Measurements from ENCODE around the gene GATAD1.

GRCh38 chr7:92446869-92447344 is 375 bp upstream of the GATAD1 start:
- no peak for TF ChIP-seq CTCF (conservative IDR thresholded peaks at IDR 0.05; ENCODE audit: low read depth, low read length)
- TF ChIP-seq EZH2 (IDR thresholded peaks at IDR 0.05; ENCODE audit: borderline replicate concordance, low read depth, low read length, poor library complexity, severe bottlenecking), result no peak

Data from A673 (cell line).